Measurements from ENCODE around the gene DBNDD2.

Gene DBNDD2

DNA sequence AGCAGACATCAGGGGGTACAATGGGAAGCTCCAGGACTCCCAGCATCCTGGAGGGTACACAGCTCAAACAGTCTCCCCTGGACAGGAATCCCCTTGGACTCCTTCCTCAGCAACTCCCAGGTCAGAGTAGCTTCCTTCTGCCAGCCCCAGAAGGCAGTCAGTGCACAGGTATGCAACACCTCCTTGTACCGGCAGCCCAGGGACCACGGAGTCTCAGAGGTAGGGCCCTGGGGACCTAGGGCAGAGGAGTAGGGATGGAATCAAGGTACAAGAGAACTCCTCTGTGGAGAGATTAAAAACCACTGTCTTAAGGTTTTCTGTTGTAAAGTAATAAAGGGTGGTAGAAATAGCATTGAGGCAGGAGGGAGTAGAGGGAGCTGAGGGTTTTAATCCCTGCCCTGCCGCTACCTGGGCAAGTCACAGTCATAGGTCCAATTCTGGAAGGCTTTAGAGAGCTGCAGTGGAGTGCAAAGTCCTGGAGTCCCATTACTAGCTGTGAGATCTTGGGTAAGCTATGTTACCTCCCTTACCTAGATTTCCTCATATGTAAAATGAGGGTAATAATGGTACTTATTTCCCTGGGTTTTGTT, 37.4 kb upstream of the DBNDD2 start:
- H3K9me3 Mint-ChIP-seq: no peaks in the 10 kb centered on the region
- DNase-seq (ENCODE audit: low spot score in 2 of 2) (no peak), ATAC-seq (replicated peaks; ENCODE audit: extremely low read depth, poor library complexity, severe bottlenecking) (no peak)
- H3K27ac Mint-ChIP-seq (ENCODE audit: low read depth): no peak overlapping the region
- peaks cover 64% of the 10 kb centered on the region for H3K4me1 Mint-ChIP-seq
- no peak overlapping the region for H3K4me3 Mint-ChIP-seq
- H3K36me3 Mint-ChIP-seq (ENCODE audit: insufficient read depth): peaks cover 28% of the 10 kb centered on the region
- no peaks in the 10 kb centered on the region for H3K27me3 Mint-ChIP-seq

- peak overlapping the region; percentile 74 for H3K27ac Mint-ChIP-seq (ENCODE audit: low read depth)
- peaks cover 53% of the 10 kb centered on the region for H3K4me1 Mint-ChIP-seq
- peaks cover 20% of the 10 kb centered on the region for H3K36me3 Mint-ChIP-seq (ENCODE audit: insufficient read depth)
- H3K27me3 Mint-ChIP-seq: no peaks in the 10 kb centered on the region
- no peak for ATAC-seq (replicated peaks; ENCODE audit: extremely low read depth, poor library complexity, severe bottlenecking)
- no peaks in the 10 kb centered on the region for H3K9me3 Mint-ChIP-seq
- peak overlapping the region; percentile 49 for H3K4me3 Mint-ChIP-seq
- no peak for DNase-seq (ENCODE audit: low spot score in 2 of 2)
Observed at GRCh38 chr20:45372241-45372640, 35.8 kb upstream of the DBNDD2 start.

DNA sequence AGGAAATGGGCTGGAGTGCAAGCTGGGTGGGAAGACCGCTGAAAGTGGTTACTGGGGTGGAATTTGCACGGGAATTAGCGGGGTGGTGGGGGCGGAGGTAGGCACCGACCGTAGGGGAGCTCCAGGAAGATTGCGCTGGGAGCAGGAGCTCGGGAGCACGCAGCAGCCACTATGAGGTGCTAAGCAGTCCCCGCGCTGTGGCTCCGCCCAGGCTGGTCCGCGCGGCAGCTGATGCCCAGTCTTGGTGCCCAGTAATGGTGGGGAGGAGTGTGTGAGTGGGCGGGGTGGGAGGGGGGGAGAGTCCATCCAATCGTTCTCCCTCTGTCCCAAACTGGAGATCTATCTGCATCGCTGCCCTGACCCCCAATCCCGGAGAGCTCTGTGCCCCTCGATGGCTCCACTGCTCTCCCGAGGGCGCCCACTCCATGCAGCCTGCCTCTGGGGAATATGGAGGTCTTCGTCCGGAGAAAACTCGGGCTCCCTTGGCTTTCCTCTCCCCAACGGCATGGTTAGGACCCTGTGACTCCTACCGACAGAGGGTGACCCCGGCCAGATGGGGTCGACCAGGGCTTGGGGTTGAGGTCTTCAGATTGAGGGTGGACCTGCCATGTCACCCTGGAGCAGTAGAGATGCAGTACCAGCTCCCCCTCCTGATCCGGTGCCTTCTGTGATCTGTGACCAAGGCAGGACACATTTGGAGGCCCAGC, 35.3 kb upstream of the DBNDD2 start:
- peaks cover 48% of the 10 kb centered on the region for H3K4me1 Mint-ChIP-seq

DNA sequence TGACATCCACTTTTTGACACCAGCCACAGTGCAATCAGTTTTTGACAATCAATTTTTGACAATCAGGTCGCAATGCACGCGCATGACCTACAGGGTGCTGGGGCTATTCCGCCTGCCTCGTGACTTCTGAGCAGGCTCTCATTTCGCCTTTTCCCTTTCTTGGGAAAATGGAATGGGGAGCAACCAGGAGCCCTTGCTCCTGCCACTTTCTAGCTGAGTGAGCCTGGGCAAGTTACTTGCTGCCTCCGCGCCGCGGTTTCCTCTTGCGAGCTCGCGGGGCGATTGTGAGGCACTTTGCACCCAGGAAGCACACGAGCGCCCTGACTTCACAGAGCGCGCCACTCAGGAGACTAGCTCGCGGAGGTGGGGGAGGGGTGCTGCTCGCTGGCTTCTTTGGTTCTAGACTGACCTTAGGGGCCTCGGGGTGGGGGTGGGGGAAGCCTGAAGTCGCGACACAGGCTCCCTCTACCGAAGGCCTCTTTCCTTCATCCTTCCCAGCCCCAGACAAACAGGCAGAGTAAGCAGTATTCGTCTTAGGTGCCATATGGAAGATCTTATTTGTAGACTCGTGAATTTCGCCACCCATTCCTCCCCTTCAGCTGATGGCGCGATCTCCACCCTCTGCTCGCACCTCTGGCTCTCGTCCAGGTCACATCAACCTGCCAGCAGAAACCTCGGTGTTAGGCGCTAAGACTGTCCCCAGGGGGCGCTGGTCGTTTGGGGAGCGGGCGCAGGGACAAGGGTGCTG, 34.6 kb upstream of the DBNDD2 start:
- H3K4me1 Mint-ChIP-seq: peaks cover 41% of the 10 kb centered on the region

More for the DNA sequence above, 35.3 kb upstream of the DBNDD2 start:
- no peak for DNase-seq (ENCODE audit: low spot score in 2 of 2)
- H3K9me3 Mint-ChIP-seq: no peaks in the 10 kb centered on the region
- H3K27ac Mint-ChIP-seq (ENCODE audit: low read depth): peak overlapping the region; percentile 74
- H3K4me3 Mint-ChIP-seq: peak overlapping the region; percentile 84
- peaks cover 17% of the 10 kb centered on the region for H3K36me3 Mint-ChIP-seq (ENCODE audit: insufficient read depth)
- ATAC-seq (replicated peaks; ENCODE audit: extremely low read depth, poor library complexity, severe bottlenecking): no peak
- no peaks in the 10 kb centered on the region for H3K27me3 Mint-ChIP-seq

GRCh38 chr20:45374101-45374467, 34.0 kb upstream of the DBNDD2 start:
- H3K27me3 Mint-ChIP-seq: no peaks in the 10 kb centered on the region
- no peaks in the 10 kb centered on the region for H3K9me3 Mint-ChIP-seq
- ATAC-seq (replicated peaks; ENCODE audit: extremely low read depth, poor library complexity, severe bottlenecking) (no peak), DNase-seq (ENCODE audit: low spot score in 2 of 2) (no peak)
- peak overlapping the region; percentile 84 for H3K4me3 Mint-ChIP-seq
- peaks cover 7% of the 10 kb centered on the region for H3K36me3 Mint-ChIP-seq (ENCODE audit: insufficient read depth)
- H3K4me1 Mint-ChIP-seq: peaks cover 37% of the 10 kb centered on the region
- H3K27ac Mint-ChIP-seq (ENCODE audit: low read depth): peak overlapping the region; percentile 74

More for the DNA sequence above, 34.6 kb upstream of the DBNDD2 start:
- peak; percentile 88 for ATAC-seq (replicated peaks; ENCODE audit: extremely low read depth, poor library complexity, severe bottlenecking)
- Mint-ChIP-seq H3K4me3 (peak overlapping the region; percentile 84), H3K27ac (ENCODE audit: low read depth) (peak overlapping the region; percentile 74), H3K27me3 (no peaks in the 10 kb centered on the region), H3K36me3 (ENCODE audit: insufficient read depth) (peaks cover 10% of the 10 kb centered on the region), H3K9me3 (no peaks in the 10 kb centered on the region)
- DNase-seq (ENCODE audit: low spot score in 2 of 2): peak; percentile 83

GRCh38 chr20:45374966-45375365, 33.1 kb upstream of the DBNDD2 start:
- Mint-ChIP-seq H3K27me3 (no peaks in the 10 kb centered on the region), H3K4me3 (no peak overlapping the region), H3K27ac (ENCODE audit: low read depth) (peak overlapping the region; percentile 74), H3K9me3 (no peaks in the 10 kb centered on the region), H3K4me1 (peaks cover 37% of the 10 kb centered on the region), H3K36me3 (ENCODE audit: insufficient read depth) (peaks cover 7% of the 10 kb centered on the region)
- no peak for ATAC-seq (replicated peaks; ENCODE audit: extremely low read depth, poor library complexity, severe bottlenecking)
- no peak for DNase-seq (ENCODE audit: low spot score in 2 of 2)

DNA sequence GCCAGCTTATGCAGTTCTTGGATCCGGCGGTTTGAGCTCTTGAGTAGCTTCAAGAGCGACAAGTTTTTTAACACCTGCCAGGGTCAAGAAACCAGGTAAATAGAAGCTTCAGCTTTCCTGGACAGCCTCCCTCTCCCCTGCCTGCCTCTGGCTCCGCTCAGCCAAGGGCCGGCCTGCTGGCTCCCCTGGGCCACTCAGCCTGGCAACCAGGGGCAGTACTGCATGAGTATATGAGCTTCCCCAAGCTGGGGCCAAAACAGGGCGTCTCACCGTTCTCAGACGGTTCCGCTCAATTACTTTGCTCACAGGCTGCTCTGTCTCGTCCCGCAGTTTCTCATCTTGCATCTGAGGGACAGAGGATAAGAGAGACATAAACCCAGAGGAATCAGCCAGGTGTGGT, 30.8 kb upstream of the DBNDD2 start:
- Mint-ChIP-seq H3K4me3 (no peak overlapping the region), H3K4me1 (peaks cover 22% of the 10 kb centered on the region), H3K27me3 (no peaks in the 10 kb centered on the region), H3K36me3 (ENCODE audit: insufficient read depth) (peaks cover 9% of the 10 kb centered on the region), H3K27ac (ENCODE audit: low read depth) (no peak overlapping the region), H3K9me3 (no peaks in the 10 kb centered on the region)
- DNase-seq (ENCODE audit: low spot score in 2 of 2) (no peak), ATAC-seq (replicated peaks; ENCODE audit: extremely low read depth, poor library complexity, severe bottlenecking) (no peak)

DNA sequence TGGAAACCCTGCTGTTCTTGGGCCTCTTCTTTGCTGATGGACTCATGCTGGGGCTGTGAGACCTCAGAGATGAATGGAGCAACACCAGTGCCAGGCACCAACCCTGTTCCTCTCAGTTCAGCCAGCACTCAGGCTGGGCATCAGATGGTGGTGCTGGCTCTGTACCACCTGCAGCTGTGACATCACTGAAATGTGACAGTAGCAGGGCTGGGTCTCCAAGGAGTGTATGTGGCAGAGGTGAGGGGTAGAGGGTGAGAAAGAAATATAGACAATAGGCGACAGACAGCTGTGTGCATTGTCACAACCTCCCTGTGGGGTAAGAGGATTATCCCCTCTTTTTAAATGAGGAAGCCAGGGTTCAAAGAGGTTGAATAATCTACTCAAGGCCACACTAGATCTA, 29.9 kb upstream of the DBNDD2 start, which contains the start of gene TP53TG5:
TP53TG5 (minus strand) TSS at position 135 of the 400 bp plus-strand sequence; CDS start at position 46, 89 bp downstream.
- Mint-ChIP-seq H3K27ac (ENCODE audit: low read depth) (no peak within 1 kb of the TSS), H3K4me3 (no peak within 1 kb of the TSS), H3K4me1 (peaks cover 16% of the 10 kb centered on the region)

DNA sequence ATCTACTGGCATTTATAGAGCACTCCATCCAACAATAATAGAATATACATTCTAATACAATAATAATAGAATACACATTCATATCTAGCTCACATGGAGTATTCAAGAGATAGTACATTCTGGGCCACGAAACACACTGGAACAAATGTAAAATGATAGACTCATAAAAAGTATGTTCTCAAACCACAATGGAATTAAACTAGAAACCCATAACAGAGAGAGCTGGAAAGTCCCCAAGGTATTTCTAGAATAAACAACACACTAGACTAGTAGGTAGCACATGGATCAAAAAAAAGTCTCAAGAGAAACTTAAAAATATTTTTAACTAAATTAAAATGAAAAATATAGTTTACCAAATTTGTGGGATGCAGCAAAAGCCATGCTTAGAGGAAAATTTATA, 20.8 kb upstream of the DBNDD2 start:
- peaks cover 10% of the 10 kb centered on the region for H3K4me1 Mint-ChIP-seq
- H3K4me3 Mint-ChIP-seq: no peak overlapping the region
- H3K9me3 Mint-ChIP-seq: no peaks in the 10 kb centered on the region
- H3K27me3 Mint-ChIP-seq: no peaks in the 10 kb centered on the region
- ATAC-seq (replicated peaks; ENCODE audit: extremely low read depth, poor library complexity, severe bottlenecking) (no peak), DNase-seq (ENCODE audit: low spot score in 2 of 2) (no peak)
- H3K27ac Mint-ChIP-seq (ENCODE audit: low read depth): no peak overlapping the region
- H3K36me3 Mint-ChIP-seq (ENCODE audit: insufficient read depth): peaks cover 11% of the 10 kb centered on the region

More for the DNA sequence above, 29.9 kb upstream of the DBNDD2 start, which contains the start of gene TP53TG5:
- H3K36me3 Mint-ChIP-seq (ENCODE audit: insufficient read depth): peaks cover 9% of the 10 kb centered on the region
- H3K9me3 Mint-ChIP-seq: no peaks in the 10 kb centered on the region
- DNase-seq (ENCODE audit: low spot score in 2 of 2) (no peak), ATAC-seq (replicated peaks; ENCODE audit: extremely low read depth, poor library complexity, severe bottlenecking) (no peak)
- H3K27me3 Mint-ChIP-seq: no peaks in the 10 kb centered on the region

- Mint-ChIP-seq H3K27me3 (no peaks in the 10 kb centered on the region), H3K36me3 (ENCODE audit: insufficient read depth) (peaks cover 11% of the 10 kb centered on the region), H3K27ac (ENCODE audit: low read depth) (no peak overlapping the region), H3K4me3 (no peak overlapping the region), H3K9me3 (no peaks in the 10 kb centered on the region), H3K4me1 (peaks cover 10% of the 10 kb centered on the region)
- DNase-seq (ENCODE audit: low spot score in 2 of 2) (no peak), ATAC-seq (replicated peaks; ENCODE audit: extremely low read depth, poor library complexity, severe bottlenecking) (no peak)
Observed at GRCh38 chr20:45390931-45391330, 17.2 kb upstream of the DBNDD2 start.

- H3K9me3 Mint-ChIP-seq: no peaks in the 10 kb centered on the region
- H3K27me3 Mint-ChIP-seq: no peaks in the 10 kb centered on the region
- ATAC-seq (replicated peaks; ENCODE audit: extremely low read depth, poor library complexity, severe bottlenecking) (no peak), DNase-seq (ENCODE audit: low spot score in 2 of 2) (no peak)
- peaks cover 11% of the 10 kb centered on the region for H3K36me3 Mint-ChIP-seq (ENCODE audit: insufficient read depth)
- H3K4me1 Mint-ChIP-seq: peaks cover 10% of the 10 kb centered on the region
- H3K27ac Mint-ChIP-seq (ENCODE audit: low read depth): peak overlapping the region; percentile 29
- H3K4me3 Mint-ChIP-seq: no peak overlapping the region
Observed at GRCh38 chr20:45391559-45391958, 16.5 kb upstream of the DBNDD2 start.

DNA sequence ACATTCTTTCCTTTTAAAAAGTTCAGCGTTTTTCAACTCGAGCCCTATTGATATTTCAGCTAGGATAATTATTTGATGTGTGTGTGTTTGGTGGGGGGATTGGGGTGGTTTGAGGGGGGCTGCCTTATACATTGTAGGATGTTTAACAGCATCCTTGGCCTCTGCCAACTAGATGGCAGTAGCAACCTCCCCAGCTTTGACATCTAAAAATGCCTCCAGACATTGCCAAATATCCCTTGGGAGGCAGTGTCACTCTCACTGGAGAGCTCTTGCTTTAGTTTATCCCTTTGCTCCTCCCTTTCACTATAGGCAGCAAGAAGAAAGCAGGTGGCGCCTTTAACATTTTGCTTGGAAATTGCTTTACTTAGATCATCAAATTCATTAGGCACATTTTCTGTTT, 15.4 kb upstream of the DBNDD2 start:
- H3K9me3 Mint-ChIP-seq: no peaks in the 10 kb centered on the region

More for the DNA sequence above, 15.4 kb upstream of the DBNDD2 start:
- Mint-ChIP-seq H3K27ac (ENCODE audit: low read depth) (no peak overlapping the region), H3K27me3 (no peaks in the 10 kb centered on the region), H3K36me3 (ENCODE audit: insufficient read depth) (peaks cover 11% of the 10 kb centered on the region), H3K4me1 (peaks cover 10% of the 10 kb centered on the region), H3K4me3 (no peak overlapping the region)
- ATAC-seq (replicated peaks; ENCODE audit: extremely low read depth, poor library complexity, severe bottlenecking) (no peak), DNase-seq (ENCODE audit: low spot score in 2 of 2) (no peak)

Measured in central memory CD8-positive, alpha-beta T cell (primary cell).